ENCODE results near the gene CCDC51. TPM values are rescaled to one million over a fixed set of nuclear protein-coding genes. Genes with fewer than 3 reads are reported as not detected.

The CCDC51 gene
- total and polyA plus RNA-seq, 2 of the 13 experiments (the other 11 are each of a cell fraction or from before 2014, with no cell fraction given) = 18.1 to 29.4 TPM

DNA sequence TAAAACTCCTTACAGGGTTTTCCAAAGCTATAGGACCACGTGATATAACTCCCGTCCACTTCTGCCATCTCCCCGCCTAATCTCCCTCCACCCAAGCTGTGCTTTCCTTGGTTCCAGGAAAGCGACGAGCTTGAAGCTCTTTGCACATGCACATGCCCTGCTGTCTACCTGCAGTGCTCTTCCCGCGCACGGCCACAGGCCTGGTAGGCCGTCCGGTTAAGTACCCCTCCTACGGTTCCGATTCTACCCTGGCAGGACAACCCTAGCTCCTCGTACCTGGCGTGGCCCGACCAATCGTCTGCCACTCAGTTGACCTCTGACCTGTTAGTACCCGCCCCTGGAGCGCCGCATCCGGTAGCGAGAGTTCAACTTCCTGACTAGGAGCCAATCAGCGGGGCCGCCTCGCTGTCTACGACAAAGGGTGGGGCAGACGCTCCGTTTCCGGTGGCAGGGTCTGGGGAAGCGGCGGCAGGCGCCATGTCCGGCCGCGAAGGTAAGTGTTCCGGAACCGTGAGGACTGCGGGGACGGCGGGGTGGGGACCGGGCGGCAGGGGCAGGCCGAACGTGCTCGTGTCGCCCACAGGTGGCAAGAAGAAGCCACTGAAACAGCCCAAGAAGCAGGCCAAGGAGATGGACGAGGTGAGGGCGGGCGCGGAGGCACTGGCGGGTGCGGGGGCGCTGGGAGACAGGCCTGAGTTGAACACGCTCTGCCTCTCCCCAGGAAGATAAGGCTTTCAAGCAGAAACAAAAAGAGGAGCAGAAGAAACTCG, at the start of gene CCDC51, which contains the start of gene TMA7 (continued):
- TF ChIP-seq, protein P1, sequence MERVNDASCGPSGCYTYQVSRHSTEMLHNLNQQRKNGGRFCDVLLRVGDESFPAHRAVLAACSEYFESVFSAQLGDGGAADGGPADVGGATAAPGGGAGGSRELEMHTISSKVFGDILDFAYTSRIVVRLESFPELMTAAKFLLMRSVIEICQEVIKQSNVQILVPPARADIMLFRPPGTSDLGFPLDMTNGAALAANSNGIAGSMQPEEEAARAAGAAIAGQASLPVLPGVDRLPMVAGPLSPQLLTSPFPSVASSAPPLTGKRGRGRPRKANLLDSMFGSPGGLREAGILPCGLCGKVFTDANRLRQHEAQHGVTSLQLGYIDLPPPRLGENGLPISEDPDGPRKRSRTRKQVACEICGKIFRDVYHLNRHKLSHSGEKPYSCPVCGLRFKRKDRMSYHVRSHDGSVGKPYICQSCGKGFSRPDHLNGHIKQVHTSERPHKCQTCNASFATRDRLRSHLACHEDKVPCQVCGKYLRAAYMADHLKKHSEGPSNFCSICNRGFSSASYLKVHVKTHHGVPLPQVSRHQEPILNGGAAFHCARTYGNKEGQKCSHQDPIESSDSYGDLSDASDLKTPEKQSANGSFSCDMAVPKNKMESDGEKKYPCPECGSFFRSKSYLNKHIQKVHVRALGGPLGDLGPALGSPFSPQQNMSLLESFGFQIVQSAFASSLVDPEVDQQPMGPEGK (CRISPR knock-in tag; IDR thresholded peaks at IDR 0.05) = no peak
- TF ChIP-seq RFXAP (CRISPR knock-in tag; IDR thresholded peaks at IDR 0.05; ENCODE audit: borderline replicate concordance) (0 out of 2 replicates have a peak, but pooled peaks have one; percentile 8), RBFOX2 (IDR thresholded peaks at IDR 0.05; ENCODE audit: low read depth, low read length) (peak; percentile 96), ZNF839 (CRISPR knock-in tag; IDR thresholded peaks at IDR 0.05; ENCODE audit: borderline replicate concordance) (no peak), FOXJ3 (CRISPR knock-in tag; IDR thresholded peaks at IDR 0.05; ENCODE audit: borderline replicate concordance) (no peak), POLR2AphosphoS2 (IDR thresholded peaks at IDR 0.05; ENCODE audit: low read depth, low read length) (no peak), ZNF3 (CRISPR knock-in tag; IDR thresholded peaks at IDR 0.05) (no peak), CC2D1A (CRISPR knock-in tag; IDR thresholded peaks at IDR 0.05) (no peak), ZNF335 (CRISPR knock-in tag; IDR thresholded peaks at IDR 0.05) (peak; percentile 88; the same call in 1 of the 2 replicates), ZNF879 (CRISPR knock-in tag; IDR thresholded peaks at IDR 0.05) (peak; percentile 90; the same call in 1 of the 2 replicates), ZSCAN22 (CRISPR knock-in tag; IDR thresholded peaks at IDR 0.05) (no peak), TARDBP (CRISPR knock-in tag; IDR thresholded peaks at IDR 0.05) (no peak)
- TF ChIP-seq, protein P2, sequence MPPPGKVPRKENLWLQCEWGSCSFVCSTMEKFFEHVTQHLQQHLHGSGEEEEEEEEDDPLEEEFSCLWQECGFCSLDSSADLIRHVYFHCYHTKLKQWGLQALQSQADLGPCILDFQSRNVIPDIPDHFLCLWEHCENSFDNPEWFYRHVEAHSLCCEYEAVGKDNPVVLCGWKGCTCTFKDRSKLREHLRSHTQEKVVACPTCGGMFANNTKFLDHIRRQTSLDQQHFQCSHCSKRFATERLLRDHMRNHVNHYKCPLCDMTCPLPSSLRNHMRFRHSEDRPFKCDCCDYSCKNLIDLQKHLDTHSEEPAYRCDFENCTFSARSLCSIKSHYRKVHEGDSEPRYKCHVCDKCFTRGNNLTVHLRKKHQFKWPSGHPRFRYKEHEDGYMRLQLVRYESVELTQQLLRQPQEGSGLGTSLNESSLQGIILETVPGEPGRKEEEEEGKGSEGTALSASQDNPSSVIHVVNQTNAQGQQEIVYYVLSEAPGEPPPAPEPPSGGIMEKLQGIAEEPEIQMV (CRISPR knock-in tag; IDR thresholded peaks at IDR 0.05; ENCODE audit: low read depth) = no peak
- TF ChIP-seq, protein P3, sequence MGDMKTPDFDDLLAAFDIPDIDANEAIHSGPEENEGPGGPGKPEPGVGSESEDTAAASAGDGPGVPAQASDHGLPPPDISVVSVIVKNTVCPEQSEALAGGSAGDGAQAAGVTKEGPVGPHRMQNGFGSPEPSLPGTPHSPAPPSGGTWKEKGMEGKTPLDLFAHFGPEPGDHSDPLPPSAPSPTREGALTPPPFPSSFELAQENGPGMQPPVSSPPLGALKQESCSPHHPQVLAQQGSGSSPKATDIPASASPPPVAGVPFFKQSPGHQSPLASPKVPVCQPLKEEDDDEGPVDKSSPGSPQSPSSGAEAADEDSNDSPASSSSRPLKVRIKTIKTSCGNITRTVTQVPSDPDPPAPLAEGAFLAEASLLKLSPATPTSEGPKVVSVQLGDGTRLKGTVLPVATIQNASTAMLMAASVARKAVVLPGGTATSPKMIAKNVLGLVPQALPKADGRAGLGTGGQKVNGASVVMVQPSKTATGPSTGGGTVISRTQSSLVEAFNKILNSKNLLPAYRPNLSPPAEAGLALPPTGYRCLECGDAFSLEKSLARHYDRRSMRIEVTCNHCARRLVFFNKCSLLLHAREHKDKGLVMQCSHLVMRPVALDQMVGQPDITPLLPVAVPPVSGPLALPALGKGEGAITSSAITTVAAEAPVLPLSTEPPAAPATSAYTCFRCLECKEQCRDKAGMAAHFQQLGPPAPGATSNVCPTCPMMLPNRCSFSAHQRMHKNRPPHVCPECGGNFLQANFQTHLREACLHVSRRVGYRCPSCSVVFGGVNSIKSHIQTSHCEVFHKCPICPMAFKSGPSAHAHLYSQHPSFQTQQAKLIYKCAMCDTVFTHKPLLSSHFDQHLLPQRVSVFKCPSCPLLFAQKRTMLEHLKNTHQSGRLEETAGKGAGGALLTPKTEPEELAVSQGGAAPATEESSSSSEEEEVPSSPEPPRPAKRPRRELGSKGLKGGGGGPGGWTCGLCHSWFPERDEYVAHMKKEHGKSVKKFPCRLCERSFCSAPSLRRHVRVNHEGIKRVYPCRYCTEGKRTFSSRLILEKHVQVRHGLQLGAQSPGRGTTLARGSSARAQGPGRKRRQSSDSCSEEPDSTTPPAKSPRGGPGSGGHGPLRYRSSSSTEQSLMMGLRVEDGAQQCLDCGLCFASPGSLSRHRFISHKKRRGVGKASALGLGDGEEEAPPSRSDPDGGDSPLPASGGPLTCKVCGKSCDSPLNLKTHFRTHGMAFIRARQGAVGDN (CRISPR knock-in tag; IDR thresholded peaks at IDR 0.05) = peak; percentile 98
- TF ChIP-seq, protein P4, sequence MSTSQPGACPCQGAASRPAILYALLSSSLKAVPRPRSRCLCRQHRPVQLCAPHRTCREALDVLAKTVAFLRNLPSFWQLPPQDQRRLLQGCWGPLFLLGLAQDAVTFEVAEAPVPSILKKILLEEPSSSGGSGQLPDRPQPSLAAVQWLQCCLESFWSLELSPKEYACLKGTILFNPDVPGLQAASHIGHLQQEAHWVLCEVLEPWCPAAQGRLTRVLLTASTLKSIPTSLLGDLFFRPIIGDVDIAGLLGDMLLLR (CRISPR knock-in tag; IDR thresholded peaks at IDR 0.05) = peak; percentile 90
- TF ChIP-seq, protein P5, sequence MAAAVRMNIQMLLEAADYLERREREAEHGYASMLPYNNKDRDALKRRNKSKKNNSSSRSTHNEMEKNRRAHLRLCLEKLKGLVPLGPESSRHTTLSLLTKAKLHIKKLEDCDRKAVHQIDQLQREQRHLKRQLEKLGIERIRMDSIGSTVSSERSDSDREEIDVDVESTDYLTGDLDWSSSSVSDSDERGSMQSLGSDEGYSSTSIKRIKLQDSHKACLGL (CRISPR knock-in tag; IDR thresholded peaks at IDR 0.05) = peak; percentile 69; the same call in 1 of the 2 replicates
- TF ChIP-seq, protein P6, sequence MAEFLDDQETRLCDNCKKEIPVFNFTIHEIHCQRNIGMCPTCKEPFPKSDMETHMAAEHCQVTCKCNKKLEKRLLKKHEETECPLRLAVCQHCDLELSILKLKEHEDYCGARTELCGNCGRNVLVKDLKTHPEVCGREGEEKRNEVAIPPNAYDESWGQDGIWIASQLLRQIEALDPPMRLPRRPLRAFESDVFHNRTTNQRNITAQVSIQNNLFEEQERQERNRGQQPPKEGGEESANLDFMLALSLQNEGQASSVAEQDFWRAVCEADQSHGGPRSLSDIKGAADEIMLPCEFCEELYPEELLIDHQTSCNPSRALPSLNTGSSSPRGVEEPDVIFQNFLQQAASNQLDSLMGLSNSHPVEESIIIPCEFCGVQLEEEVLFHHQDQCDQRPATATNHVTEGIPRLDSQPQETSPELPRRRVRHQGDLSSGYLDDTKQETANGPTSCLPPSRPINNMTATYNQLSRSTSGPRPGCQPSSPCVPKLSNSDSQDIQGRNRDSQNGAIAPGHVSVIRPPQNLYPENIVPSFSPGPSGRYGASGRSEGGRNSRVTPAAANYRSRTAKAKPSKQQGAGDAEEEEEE (CRISPR knock-in tag; IDR thresholded peaks at IDR 0.05; ENCODE audit: borderline replicate concordance) = no peak; the same call in 1 of the 2 replicates

Measured in HepG2 (cell line).